Amniotic epithelial cell (primary cell): ENCODE measurements around the gene KCNT1.

Experiments
- DNase-seq: peaks from one replicate; pipeline ENCODE4 v3.0.0-alpha.2; 2010; ENCODE audit warnings: low read depth

The KCNT1 gene

GRCh38 chr9:135700525-135700924, 1.5 kb upstream of the KCNT1 start:
- DNase-seq, result no peak

- no peak for DNase-seq
These were observed 672 bp upstream of the KCNT1 start for GRCh38 chr9:135701067-135701958.

- DNase-seq, result no peak
These were observed 1.7 kb downstream of the KCNT1 start for GRCh38 chr9:135703726-135704125.

- DNase-seq, result no peak
These were observed 2.5 kb downstream of the KCNT1 start for GRCh38 chr9:135704483-135704882.

GRCh38 chr9:135705376-135705775, 3.4 kb downstream of the KCNT1 start:
- no peak for DNase-seq

GRCh38 chr9:135706288-135706687, 4.3 kb downstream of the KCNT1 start:
- no peak for DNase-seq

- no peak for DNase-seq
These were observed 5.5 kb downstream of the KCNT1 start for GRCh38 chr9:135707252-135708138.

- DNase-seq, result no peak
These were observed 6.2 kb downstream of the KCNT1 start for GRCh38 chr9:135708164-135708563.

- DNase-seq, result no peak
These were observed 9.4 kb downstream of the KCNT1 start for GRCh38 chr9:135711391-135711790.

GRCh38 chr9:135711881-135712280, 9.9 kb downstream of the KCNT1 start:
- DNase-seq, result no peak

GRCh38 chr9:135712613-135713295, 10.8 kb downstream of the KCNT1 start:
- DNase-seq, result no peak

GRCh38 chr9:135714242-135715055, 12.5 kb downstream of the KCNT1 start:
- no peak for DNase-seq

GRCh38 chr9:135715056-135715595, 13.1 kb downstream of the KCNT1 start:
- no peak for DNase-seq

GRCh38 chr9:135716045-135716444, 14.1 kb downstream of the KCNT1 start:
- no peak for DNase-seq

- DNase-seq, result no peak
These were observed 15.4 kb downstream of the KCNT1 start for GRCh38 chr9:135717410-135717809.

- DNase-seq, result peak; percentile 27
These were observed 16.6 kb downstream of the KCNT1 start for GRCh38 chr9:135718616-135719015.

GRCh38 chr9:135719472-135719871, 17.5 kb downstream of the KCNT1 start:
- DNase-seq, result no peak

GRCh38 chr9:135722365-135722764, 20.4 kb downstream of the KCNT1 start:
- no peak for DNase-seq

- DNase-seq, result no peak
These were observed 22.3 kb downstream of the KCNT1 start for GRCh38 chr9:135724186-135724787.

- no peak for DNase-seq
These were observed 24.3 kb downstream of the KCNT1 start for GRCh38 chr9:135726138-135726853.
